Panc1 (cell line): Measurements from ENCODE around the gene TRIM14. TPM values are rescaled to one million over a fixed set of nuclear protein-coding genes. Genes with fewer than 3 reads are reported as not detected.

Experiments
- ATAC-seq: fragments of 200-7000 bp; cut with Tn5 transposase; 2 replicates; pipeline ENCODE4 v1.9.1; 2020; ENCODE audit warnings: mild to moderate bottlenecking, moderate library complexity
- BruUV-seq: library from RNA; stranded (reverse); fragments of 400-500 nt; replicated peaks from 2 replicates; lab custom pipeline; 2021; lab: Mats Ljungman, UMichigan
- CTCF ChIA-PET: fragments of 300-600 bp; sonication (Branson Sonifier 250); formaldehyde crosslinking; loops from one replicate; lab custom pipeline; 2022; ENCODE audit warnings: antibody characterized with exemption; lab: Charles Lee
- POLR2A ChIA-PET: fragments of 300-600 bp; sonication (Branson Sonifier 250); formaldehyde crosslinking; loops from one replicate; lab custom pipeline; 2022; ENCODE audit warnings: antibody characterized with exemption; lab: Charles Lee
- DNase-seq: peaks from one replicate; pipeline ENCODE4 v3.0.0-alpha.2; 2010; ENCODE audit warnings: low read depth, low spot score
- H3K27ac ChIP-seq: 2 replicates; pipeline ENCODE4 v1.5.1; 2011; ENCODE audit warnings: mild to moderate bottlenecking, low read length, inconsistent platforms
- H3K27me3 ChIP-seq: fragments of 200-500 bp; sonication (Bioruptor generic); 2 replicates; pipeline ENCODE4 v1.6.0; 2014; ENCODE audit warnings: low read length, inconsistent platforms; ENCODE audit not compliant: control insufficient read depth, insufficient read depth
- H3K36me3 ChIP-seq: fragments of 200-500 bp; sonication (Bioruptor generic); 2 replicates; pipeline ENCODE4 v1.5.1; 2014; ENCODE audit warnings: inconsistent platforms, mild to moderate bottlenecking, low read length, moderate library complexity; ENCODE audit not compliant: control insufficient read depth, insufficient read depth
- H3K4me1 ChIP-seq: 2 replicates; pipeline ENCODE4 v1.5.1; 2011; ENCODE audit warnings: inconsistent platforms, mild to moderate bottlenecking, low read length, moderate library complexity; ENCODE audit not compliant: control insufficient read depth, insufficient read depth
- H3K4me3 ChIP-seq, 2 experiments: 2 replicates each; pipeline ENCODE4 v1.5.1; 2011 to 2012; ENCODE audit warnings: low read depth in 2 of 2, low read length in 2 of 2, mild to moderate bottlenecking in 2 of 2, inconsistent platforms in 1 of 2, moderate library complexity in 1 of 2
- H3K9me3 ChIP-seq: fragments of 200-500 bp; sonication (Bioruptor generic); 2 replicates; pipeline ENCODE4 v1.5.1; 2014; ENCODE audit warnings: low read depth, mild to moderate bottlenecking, inconsistent platforms, low read length, moderate library complexity; ENCODE audit not compliant: control insufficient read depth, insufficient read depth
- CTCF ChIP-seq: fragments of 450-650 bp; IDR thresholded peaks from 2 replicates; pipeline ENCODE4 v1.5.1; 2017; ENCODE audit warnings: mild to moderate bottlenecking
- POLR2AphosphoS5 ChIP-seq: IDR thresholded peaks from 2 replicates; pipeline ENCODE4 v1.6.1; 2012; ENCODE audit warnings: mild to moderate bottlenecking, low read depth, low read length, moderate library complexity
- SIN3A ChIP-seq: IDR thresholded peaks from 2 replicates; pipeline ENCODE4 v1.6.1; 2012; ENCODE audit warnings: low read depth, mild to moderate bottlenecking, low read length, moderate library complexity, borderline replicate concordance; ENCODE audit not compliant: insufficient read depth
- TCF7L2 ChIP-seq: IDR thresholded peaks from 2 replicates; pipeline ENCODE4 v1.6.1; 2011; ENCODE audit warnings: mild to moderate bottlenecking, low read depth, low read length, inconsistent platforms
- in situ Hi-C: cut with HindIII; loops from 2 replicates; pipeline ENCODE4 v1.10.0; 2016; ENCODE audit warnings: low sequenced_read_pairs, low pct_unique_long_range_greater_than_20kb
- intact Hi-C: fragments of 100-400 bp; cut with micrococcal nuclease; formaldehyde crosslinking; loops from one replicate; pipeline ENCODE4 v1.10.0; 2022; ENCODE audit not compliant: unreplicated experiment
- total RNA-seq: library from RNA; stranded (reverse); gene quantifications from one replicate; pipeline ENCODE4 v1.2.1, GENCODE V29; 2021; ENCODE audit not compliant: unreplicated experiment
- TF ChIP-seq, protein P1 (sequence below), 2 experiments: IDR thresholded peaks; 2 replicates each; pipeline ENCODE4 v1.6.1; 2011 to 2012; ENCODE audit warnings: low read depth in 2 of 2, control low read depth in 1 of 2, low read length in 1 of 2, mild to moderate bottlenecking in 1 of 2, moderate library complexity in 1 of 2; ENCODE audit not compliant: insufficient read depth in 1 of 2

Gene TRIM14
- total RNA-seq, 1 experiment from 2014 or later, result 9.7 TPM

GRCh38 chr9:98085058-98085457, 34.0 kb downstream of the TRIM14 start:
- Histone ChIP-seq H3K27me3 (no peaks in the 10 kb centered on the region), H3K9me3 (no peaks in the 10 kb centered on the region), H3K4me1 (no peaks in the 10 kb centered on the region), H3K4me3 (no peak overlapping the region), H3K27ac (no peak overlapping the region), H3K36me3 (no peaks in the 10 kb centered on the region; the same call in 1 of the 2 replicates)
- CTCF ChIA-PET, result interaction anchor here (0.6 kb wide), 1 partner anchor 107 kb away, joined by 3 read pairs; the partner anchor contains the start of gene CORO2A
- no peak for DNase-seq
- POLR2A ChIA-PET, result no interaction called here
- TF ChIP-seq, protein P1, sequence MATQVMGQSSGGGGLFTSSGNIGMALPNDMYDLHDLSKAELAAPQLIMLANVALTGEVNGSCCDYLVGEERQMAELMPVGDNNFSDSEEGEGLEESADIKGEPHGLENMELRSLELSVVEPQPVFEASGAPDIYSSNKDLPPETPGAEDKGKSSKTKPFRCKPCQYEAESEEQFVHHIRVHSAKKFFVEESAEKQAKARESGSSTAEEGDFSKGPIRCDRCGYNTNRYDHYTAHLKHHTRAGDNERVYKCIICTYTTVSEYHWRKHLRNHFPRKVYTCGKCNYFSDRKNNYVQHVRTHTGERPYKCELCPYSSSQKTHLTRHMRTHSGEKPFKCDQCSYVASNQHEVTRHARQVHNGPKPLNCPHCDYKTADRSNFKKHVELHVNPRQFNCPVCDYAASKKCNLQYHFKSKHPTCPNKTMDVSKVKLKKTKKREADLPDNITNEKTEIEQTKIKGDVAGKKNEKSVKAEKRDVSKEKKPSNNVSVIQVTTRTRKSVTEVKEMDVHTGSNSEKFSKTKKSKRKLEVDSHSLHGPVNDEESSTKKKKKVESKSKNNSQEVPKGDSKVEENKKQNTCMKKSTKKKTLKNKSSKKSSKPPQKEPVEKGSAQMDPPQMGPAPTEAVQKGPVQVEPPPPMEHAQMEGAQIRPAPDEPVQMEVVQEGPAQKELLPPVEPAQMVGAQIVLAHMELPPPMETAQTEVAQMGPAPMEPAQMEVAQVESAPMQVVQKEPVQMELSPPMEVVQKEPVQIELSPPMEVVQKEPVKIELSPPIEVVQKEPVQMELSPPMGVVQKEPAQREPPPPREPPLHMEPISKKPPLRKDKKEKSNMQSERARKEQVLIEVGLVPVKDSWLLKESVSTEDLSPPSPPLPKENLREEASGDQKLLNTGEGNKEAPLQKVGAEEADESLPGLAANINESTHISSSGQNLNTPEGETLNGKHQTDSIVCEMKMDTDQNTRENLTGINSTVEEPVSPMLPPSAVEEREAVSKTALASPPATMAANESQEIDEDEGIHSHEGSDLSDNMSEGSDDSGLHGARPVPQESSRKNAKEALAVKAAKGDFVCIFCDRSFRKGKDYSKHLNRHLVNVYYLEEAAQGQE (IDR thresholded peaks at IDR 0.05; ENCODE audit: insufficient read depth in 1 of 2, low read depth in 2 of 2, low read length in 1 of 2), result no peak
- TF ChIP-seq POLR2AphosphoS5, result no peak
- TF ChIP-seq CTCF, result no peak
- TF ChIP-seq TCF7L2, result no peak
- no peak for TF ChIP-seq SIN3A
- in situ Hi-C loops (no loop called here), intact Hi-C loops (no loop called here)
- ATAC-seq, result no peak; the same call in 1 of the 2 replicates
- no TSS peak for BruUV-seq

GRCh38 chr9:98084396-98084795, 34.6 kb downstream of the TRIM14 start:
- BruUV-seq, result no TSS peak
- no peaks in the 10 kb centered on the region; the same call in 1 of the 2 replicates for H3K36me3 ChIP-seq
- no peak for DNase-seq
- H3K4me1 ChIP-seq, result no peaks in the 10 kb centered on the region
- in situ Hi-C loops, result no loop called here
- H3K27ac ChIP-seq, result no peak overlapping the region
- H3K9me3 ChIP-seq, result no peaks in the 10 kb centered on the region
- TF ChIP-seq POLR2AphosphoS5, result no peak
- TF ChIP-seq, protein P1 (IDR thresholded peaks at IDR 0.05; ENCODE audit: insufficient read depth in 1 of 2, low read depth in 2 of 2, low read length in 1 of 2), result no peak
- no peak for TF ChIP-seq CTCF
- TF ChIP-seq SIN3A, result no peak
- H3K27me3 ChIP-seq, result no peaks in the 10 kb centered on the region
- H3K4me3 ChIP-seq, result no peak overlapping the region
- ChIA-PET CTCF (interaction anchor here (0.6 kb wide), 1 partner anchor 108 kb away, joined by 3 read pairs; the partner anchor contains the start of gene CORO2A), POLR2A (interaction anchor here (0.6 kb wide), 1 partner anchor 162 kb away, joined by 3 read pairs; the partner anchor contains the start of gene TRMO)
- no peak for ATAC-seq
- intact Hi-C loops, result no loop called here
